Common myeloid progenitor, CD34-positive (primary cell): ENCODE results near the gene CCDC187.

Experiments used
- CTCF ChIA-PET: fragments of 350-600 bp; sonication (Branson Sonifier 250); formaldehyde crosslinking; loops from one replicate; lab custom pipeline; 2021; ENCODE audit warnings: antibody characterized with exemption; lab: Charles Lee
- POLR2A ChIA-PET: fragments of 350-600 bp; sonication (Branson Sonifier 250); formaldehyde crosslinking; loops from one replicate; lab custom pipeline; 2021; ENCODE audit warnings: antibody characterized with exemption; lab: Charles Lee
- DNase-seq, 3 donors: peaks; one replicate each; pipeline versions ENCODE4 v3.0.0 to v3.0.0-alpha.2; 2013
- H3K27ac ChIP-seq, 2 experiments: 1 replicate in 1 of 2; 2 replicates in 1 of 2; pipeline ENCODE4 v1.7.0; 2013; ENCODE audit warnings: inconsistent platforms in 2 of 2, low read length in 2 of 2, mild to moderate bottlenecking in 2 of 2, low read depth in 1 of 2, moderate library complexity in 1 of 2; ENCODE audit not compliant: severe bottlenecking in 2 of 2, insufficient read depth in 1 of 2, poor library complexity in 1 of 2
- H3K27me3 ChIP-seq, 5 experiments: replicated peaks in 2 of 5; 1 replicate in 3 of 5; 2 replicates in 2 of 5; pipeline versions ENCODE4 v1.6.1 to v1.7.0; 2013; ENCODE audit warnings: low read length in 4 of 5, mild to moderate bottlenecking in 2 of 5, moderate library complexity in 2 of 5, inconsistent platforms in 1 of 5; ENCODE audit not compliant: insufficient read depth in 5 of 5, control insufficient read depth in 4 of 5
- H3K36me3 ChIP-seq, 4 experiments: 1 replicate in 2 of 4; 2 replicates in 2 of 4; pipeline versions ENCODE4 v1.6.1 to v1.7.0; 2013; ENCODE audit warnings: low read length in 3 of 4, control low read depth in 1 of 4, mild to moderate bottlenecking in 1 of 4; ENCODE audit not compliant: control insufficient read depth in 4 of 4, insufficient read depth in 4 of 4
- H3K4me1 ChIP-seq, 4 experiments: 1 replicate in 3 of 4; 2 replicates in 1 of 4; pipeline versions ENCODE4 v1.6.1 to v1.7.1; 2013; ENCODE audit warnings: low read length in 3 of 4, mild to moderate bottlenecking in 3 of 4, control low read depth in 1 of 4, inconsistent platforms in 1 of 4, moderate library complexity in 1 of 4; ENCODE audit not compliant: control insufficient read depth in 4 of 4, insufficient read depth in 4 of 4; ENCODE audit errors: control extremely low read depth in 1 of 4
- H3K4me3 ChIP-seq, 7 experiments: 1 replicate in 4 of 7; 2 replicates in 3 of 7; pipeline versions ENCODE4 v1.5.1 to v1.7.0; 2013; ENCODE audit warnings: mild to moderate bottlenecking in 7 of 7, low read length in 6 of 7, moderate library complexity in 6 of 7, inconsistent platforms in 2 of 7, low read depth in 2 of 7, control low read depth in 1 of 7; ENCODE audit not compliant: insufficient read depth in 4 of 7, control insufficient read depth in 1 of 7; ENCODE audit errors: extremely low read depth in 1 of 7
- H3K9me3 ChIP-seq, 5 experiments: 1 replicate in 4 of 5; 2 replicates in 1 of 5; pipeline versions ENCODE4 v1.6.1 to v1.7.1; 2013; ENCODE audit warnings: low read length in 4 of 5, mild to moderate bottlenecking in 2 of 5, inconsistent platforms in 1 of 5, low read depth in 1 of 5, moderate library complexity in 1 of 5; ENCODE audit not compliant: control insufficient read depth in 4 of 5, insufficient read depth in 2 of 5; ENCODE audit errors: control extremely low read depth in 1 of 5
- WGBS: methylation state at CpG from one replicate; pipeline ENCODE4 v1.1.5; 2013; ENCODE audit not compliant: insufficient coverage; 5-methylcytosine and 5-hydroxymethylcytosine counted together

CCDC187 gene

GRCh38 chr9:136253246-136254130 lies 50.4 kb downstream of the CCDC187 start:
- no peak overlapping the region for H3K27ac ChIP-seq
- H3K36me3 ChIP-seq, result no peaks in the 10 kb centered on the region
- no peak overlapping the region for H3K4me3 ChIP-seq
- ChIA-PET CTCF (interaction anchor here (0.9 to 1.8 kb wide), 3 partner anchors 30 to 83 kb away, joined by 3 to 4 read pairs (median 3); no protein-coding TSS in a partner anchor), POLR2A (no interaction called here)
- no peaks in the 10 kb centered on the region for H3K27me3 ChIP-seq
- H3K9me3 ChIP-seq, result no peaks in the 10 kb centered on the region
- no peak for DNase-seq
- no peaks in the 10 kb centered on the region for H3K4me1 ChIP-seq
- WGBS, result 92% methylated on average over 22 of the region's 32 CpGs

- no peak overlapping the region for H3K27ac ChIP-seq
- H3K4me1 ChIP-seq, result no peaks in the 10 kb centered on the region
- ChIA-PET POLR2A (no interaction called here), CTCF (interaction anchor here (0.9 to 1.0 kb wide), 2 partner anchors 10 to 47 kb away, joined by 3 read pairs; no protein-coding TSS in a partner anchor)
- 92% methylated on average over 8 of the region's 10 CpGs for WGBS
- no peaks in the 10 kb centered on the region for H3K36me3 ChIP-seq
- DNase-seq, result no peak
- H3K4me3 ChIP-seq, result no peak overlapping the region
- no peaks in the 10 kb centered on the region for H3K9me3 ChIP-seq
- H3K27me3 ChIP-seq, result peaks cover 0 to 2% (median 0%) of the 10 kb centered on the region in 5 experiments
These were observed 51.0 kb downstream of the CCDC187 start for GRCh38 chr9:136252846-136253245.

DNA sequence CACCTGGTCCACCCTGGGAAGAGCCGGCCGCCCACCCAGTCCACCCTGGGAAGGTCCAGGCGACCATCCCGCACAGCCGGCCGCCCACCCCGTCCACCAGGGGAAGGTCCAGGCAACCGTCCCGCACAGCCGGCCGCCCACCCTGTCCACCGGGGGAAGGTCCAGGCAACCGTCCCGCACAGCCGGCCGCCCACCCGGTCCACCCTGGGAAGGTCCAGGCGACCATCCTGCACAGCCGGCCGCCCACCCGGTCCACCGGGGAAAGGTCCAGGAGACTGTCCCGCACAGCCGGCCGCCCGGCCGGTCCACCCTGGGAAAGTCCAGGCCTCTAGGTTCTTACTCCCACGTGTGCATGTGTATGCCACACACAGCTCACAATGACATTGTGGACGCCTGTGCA lies 51.6 kb downstream of the CCDC187 start:
- DNase-seq, result no peak
- Histone ChIP-seq H3K4me1 (no peaks in the 10 kb centered on the region), H3K27me3 (peaks cover 0 to 2% (median 0%) of the 10 kb centered on the region in 5 experiments), H3K27ac (no peak overlapping the region), H3K36me3 (no peaks in the 10 kb centered on the region), H3K9me3 (no peaks in the 10 kb centered on the region), H3K4me3 (no peak overlapping the region)
- WGBS, result 97% methylated on average over 20 of the region's 29 CpGs
- ChIA-PET POLR2A (no interaction called here), CTCF (interaction anchor here (1.0 kb wide), 1 partner anchor 9 kb away, joined by 3 read pairs; no protein-coding TSS in a partner anchor)

DNA sequence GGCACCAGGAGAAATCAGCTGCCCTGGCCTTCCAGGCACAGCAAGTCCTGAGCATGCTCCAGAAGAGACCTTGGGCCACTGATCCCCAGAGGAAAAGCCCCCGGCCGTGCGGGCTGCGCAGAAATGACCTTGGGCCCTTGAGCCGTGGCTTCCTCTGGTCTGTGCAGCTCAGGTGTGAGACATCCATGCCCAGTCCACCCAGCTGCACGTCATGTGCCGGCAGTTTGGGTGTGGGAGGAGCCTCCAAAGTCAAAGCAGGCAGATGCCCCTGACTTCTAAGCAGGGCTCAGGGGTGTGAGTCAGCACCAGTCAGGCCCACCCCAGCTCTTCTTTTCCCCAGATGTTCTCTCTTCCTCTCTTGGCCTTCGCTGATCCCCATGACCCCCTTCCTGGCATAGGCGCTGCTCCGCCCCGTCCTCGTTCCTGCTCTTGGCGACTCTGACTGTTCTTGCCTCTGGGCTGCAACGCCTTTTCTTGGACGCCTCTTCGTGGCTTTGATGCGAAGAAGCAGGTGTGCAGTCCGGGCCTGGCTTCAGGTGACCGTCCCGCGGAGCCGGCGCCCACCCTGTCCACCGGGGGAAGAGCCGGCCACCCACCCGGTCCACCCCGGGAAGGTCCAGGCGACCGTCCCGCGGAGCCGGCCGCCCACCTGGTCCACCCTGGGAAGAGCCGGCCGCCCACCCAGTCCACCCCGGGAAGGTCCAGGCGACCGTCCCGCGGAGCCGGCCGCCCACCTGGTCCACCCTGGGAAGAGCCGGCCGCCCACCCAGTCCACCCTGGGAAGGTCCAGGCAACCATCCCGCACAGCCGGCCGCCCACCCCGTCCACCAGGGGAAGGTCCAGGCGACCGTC lies 52.4 kb downstream of the CCDC187 start:
- WGBS, result 92% methylated on average over 22 of the region's 50 CpGs
- POLR2A ChIA-PET, result no interaction called here
- DNase-seq, result peak in 2 of 3 donors; percentile 44 to 67

GRCh38 chr9:136250676-136251075 lies 53.2 kb downstream of the CCDC187 start:
- POLR2A ChIA-PET, result no interaction called here
- no peaks in the 10 kb centered on the region for H3K9me3 ChIP-seq
- no peaks in the 10 kb centered on the region for H3K36me3 ChIP-seq
- DNase-seq, result no peak
- H3K27me3 ChIP-seq, result peaks cover 0 to 2% (median 0%) of the 10 kb centered on the region in 5 experiments
- no peak overlapping the region for H3K4me3 ChIP-seq
- peaks cover 0 to 5% (median 4%) of the 10 kb centered on the region in 4 experiments for H3K4me1 ChIP-seq
- no peak overlapping the region for H3K27ac ChIP-seq
- CTCF ChIA-PET, result interaction anchor here (0.7 to 1.4 kb wide), 2 partner anchors 11 to 31 kb away, joined by 3 read pairs; no protein-coding TSS in a partner anchor
- 90% methylated on average over 7 of the region's 10 CpGs for WGBS

More for the DNA sequence above, 52.4 kb downstream of the CCDC187 start:
- H3K4me3 ChIP-seq, result no peak overlapping the region
- no peaks in the 10 kb centered on the region for H3K36me3 ChIP-seq
- H3K9me3 ChIP-seq, result no peaks in the 10 kb centered on the region
- no peak overlapping the region for H3K27ac ChIP-seq
- peaks cover 0 to 2% (median 0%) of the 10 kb centered on the region in 5 experiments for H3K27me3 ChIP-seq
- no peaks in the 10 kb centered on the region for H3K4me1 ChIP-seq
- CTCF ChIA-PET, result interaction anchor here (1.4 kb wide), 1 partner anchor 10 kb away, joined by 3 read pairs; no protein-coding TSS in a partner anchor

DNA sequence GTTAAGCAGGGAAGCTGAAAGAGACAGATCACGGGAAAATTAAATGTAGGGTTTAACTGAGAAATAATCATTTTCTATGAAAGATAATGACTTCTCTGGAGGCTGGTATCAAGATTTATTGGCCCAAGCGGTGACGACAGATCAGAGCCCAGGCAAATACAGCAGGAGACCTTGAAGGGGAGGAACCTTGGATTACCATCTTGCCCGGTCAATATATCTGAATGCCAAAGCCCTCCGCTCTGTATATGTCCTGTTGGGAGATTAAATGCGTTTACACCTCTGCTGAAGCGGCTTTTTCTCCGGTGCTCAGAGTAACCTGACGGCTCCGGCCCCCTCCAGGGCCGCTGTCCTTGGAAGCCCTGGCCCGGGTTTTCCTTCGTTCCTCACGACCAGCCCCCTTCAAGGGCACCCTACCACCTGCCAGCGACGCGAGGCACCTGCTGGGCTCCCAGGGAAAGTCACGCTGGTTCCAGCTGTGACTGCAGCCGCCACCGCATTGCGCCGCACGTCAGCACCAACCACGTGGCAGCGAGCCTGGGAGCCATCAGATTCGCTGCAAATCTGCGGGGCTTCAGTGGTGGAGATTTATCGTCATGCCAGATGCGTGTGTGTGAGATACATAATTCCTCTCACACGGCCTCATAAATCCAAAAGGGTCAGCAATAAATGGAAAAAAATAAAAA lies 53.9 kb downstream of the CCDC187 start:
- DNase-seq, result no peak
- no peak overlapping the region for H3K4me3 ChIP-seq
- no peaks in the 10 kb centered on the region for H3K36me3 ChIP-seq
- no peaks in the 10 kb centered on the region for H3K9me3 ChIP-seq
- CTCF ChIA-PET, result interaction anchor here (0.7 kb wide), 1 partner anchor 31 kb away, joined by 3 read pairs; no protein-coding TSS in a partner anchor
- POLR2A ChIA-PET, result no interaction called here
- H3K27ac ChIP-seq, result no peak overlapping the region
- H3K4me1 ChIP-seq, result peaks cover 2 to 8% (median 6%) of the 10 kb centered on the region in 4 experiments
- WGBS, result 88% methylated on average over 27 of the region's 30 CpGs
- peaks cover 0 to 2% (median 0%) of the 10 kb centered on the region in 5 experiments for H3K27me3 ChIP-seq
